GM18517 (cell line): Measurements from ENCODE around the gene LCTL.

Experiments used
- ATAC-seq: cut with Tn5 transposase; IDR thresholded peaks from one replicate; pipeline ENCODE4 v1.9.1; 2021; ENCODE audit warnings: mild to moderate bottlenecking, moderate library complexity; ENCODE audit not compliant: unreplicated experiment

Gene LCTL

GRCh38 chr15:66567897-66568296, 2.1 kb upstream of the LCTL start:
- ATAC-seq, result no peak

GRCh38 chr15:66566963-66567531, 1.2 kb upstream of the LCTL start:
- no peak for ATAC-seq

GRCh38 chr15:66565141-66565641, 607 bp downstream of the LCTL start:
- ATAC-seq, result no peak

- no peak for ATAC-seq
Observed at GRCh38 chr15:66564136-66565041, 1.4 kb downstream of the LCTL start.

GRCh38 chr15:66563566-66564110, 2.2 kb downstream of the LCTL start:
- ATAC-seq, result no peak

- no peak for ATAC-seq
Observed at GRCh38 chr15:66563126-66563525, 2.7 kb downstream of the LCTL start.

- no peak for ATAC-seq
Observed at GRCh38 chr15:66560856-66561525, 4.8 kb downstream of the LCTL start.

- ATAC-seq, result no peak
Observed at GRCh38 chr15:66558271-66558670, 7.5 kb downstream of the LCTL start.

GRCh38 chr15:66555685-66556084, 10.1 kb downstream of the LCTL start:
- ATAC-seq, result no peak

GRCh38 chr15:66545255-66545654, 20.5 kb downstream of the LCTL start:
- ATAC-seq, result no peak

GRCh38 chr15:66542896-66543295, 22.9 kb downstream of the LCTL start:
- ATAC-seq, result no peak

- ATAC-seq, result no peak
Observed at GRCh38 chr15:66535056-66535455, 30.7 kb downstream of the LCTL start.

GRCh38 chr15:66524838-66525237, 41.0 kb downstream of the LCTL start:
- ATAC-seq, result no peak

GRCh38 chr15:66523926-66524325, 41.9 kb downstream of the LCTL start:
- ATAC-seq, result no peak

- ATAC-seq, result no peak
Observed at GRCh38 chr15:66515901-66516322, 49.9 kb downstream of the LCTL start.

GRCh38 chr15:66514586-66514985, 51.2 kb downstream of the LCTL start:
- ATAC-seq, result no peak

- no peak for ATAC-seq
Observed at GRCh38 chr15:66508293-66508883, 57.4 kb downstream of the LCTL start.

GRCh38 chr15:66505818-66506217, 60.0 kb downstream of the LCTL start:
- no peak for ATAC-seq

GRCh38 chr15:66505430-66505811, 60.4 kb downstream of the LCTL start:
- no peak for ATAC-seq

- peak; percentile 78 for ATAC-seq
Observed at GRCh38 chr15:66504563-66505429, 61.0 kb downstream of the LCTL start, which contains the start of the genes RPL4 and ZWILCH. Gene RPL4, minus strand, starts transcription at chr15:66504855. Its CDS starts 65 bp downstream, at chr15:66504790. Gene ZWILCH, plus strand, starts transcription at chr15:66505326. Its CDS starts 13 bp downstream, at chr15:66505339.
